Uterus (tissue), 2 donors: ENCODE results near the gene CGNL1.

Experiments used
- CTCF ChIP-seq, 4 experiments: fragments of 200-600 bp in 2 of 4; fragments of 450-650 bp in 2 of 4; sonication (generic) in 2 of 4; IDR thresholded peaks; one replicate each; pipeline ENCODE4 v1.5.1; 2016 to 2019; ENCODE audit warnings: antibody characterized with exemption in 4 of 4, mild to moderate bottlenecking in 2 of 4, moderate library complexity in 1 of 4
- POLR2A ChIP-seq, 2 donors: fragments of 450-650 bp; IDR thresholded peaks; one replicate each; pipeline ENCODE4 v1.6.1; 2016; ENCODE audit warnings: antibody characterized with exemption in 2 of 2, mild to moderate bottlenecking in 1 of 2, moderate library complexity in 1 of 2

DNA sequence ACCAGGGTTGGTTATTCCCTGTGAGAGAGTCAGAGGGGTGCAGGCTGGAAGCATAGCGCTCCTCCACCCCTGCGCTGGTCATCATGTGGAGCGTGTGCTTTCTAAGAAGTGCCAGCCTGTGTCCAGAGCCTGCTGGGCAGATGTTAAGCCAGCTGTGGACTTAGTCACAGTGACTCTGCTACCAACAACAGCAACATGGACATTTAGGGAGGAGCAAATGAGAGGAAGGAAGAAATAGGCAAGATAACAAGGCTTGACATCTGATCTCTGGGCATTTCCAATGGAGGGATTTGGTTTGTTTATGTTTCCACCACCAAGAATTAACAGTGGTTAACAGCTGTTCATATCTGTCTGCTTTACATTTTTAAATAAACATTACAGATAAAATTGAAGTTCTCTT lies 179.0 kb downstream of the CGNL1 start:
- TF ChIP-seq CTCF (IDR thresholded peaks at IDR 0.05) = no peak
- no peak for TF ChIP-seq POLR2A (IDR thresholded peaks at IDR 0.05)
